NCI-H748 (cell line): Measurements from ENCODE around the gene IL21R.
"Not testable (repeated sequence)": the region's sequence is repeated elsewhere in the genome, so short reads cannot be mapped to it uniquely, and the experiment has no call there.

ENCODE experiments used
- DNase-seq: peaks from one replicate; lab custom pipeline; 2025; ENCODE audit not compliant: unreplicated experiment; lab: John Stamatoyannopoulos, UW

IL21R gene

DNA sequence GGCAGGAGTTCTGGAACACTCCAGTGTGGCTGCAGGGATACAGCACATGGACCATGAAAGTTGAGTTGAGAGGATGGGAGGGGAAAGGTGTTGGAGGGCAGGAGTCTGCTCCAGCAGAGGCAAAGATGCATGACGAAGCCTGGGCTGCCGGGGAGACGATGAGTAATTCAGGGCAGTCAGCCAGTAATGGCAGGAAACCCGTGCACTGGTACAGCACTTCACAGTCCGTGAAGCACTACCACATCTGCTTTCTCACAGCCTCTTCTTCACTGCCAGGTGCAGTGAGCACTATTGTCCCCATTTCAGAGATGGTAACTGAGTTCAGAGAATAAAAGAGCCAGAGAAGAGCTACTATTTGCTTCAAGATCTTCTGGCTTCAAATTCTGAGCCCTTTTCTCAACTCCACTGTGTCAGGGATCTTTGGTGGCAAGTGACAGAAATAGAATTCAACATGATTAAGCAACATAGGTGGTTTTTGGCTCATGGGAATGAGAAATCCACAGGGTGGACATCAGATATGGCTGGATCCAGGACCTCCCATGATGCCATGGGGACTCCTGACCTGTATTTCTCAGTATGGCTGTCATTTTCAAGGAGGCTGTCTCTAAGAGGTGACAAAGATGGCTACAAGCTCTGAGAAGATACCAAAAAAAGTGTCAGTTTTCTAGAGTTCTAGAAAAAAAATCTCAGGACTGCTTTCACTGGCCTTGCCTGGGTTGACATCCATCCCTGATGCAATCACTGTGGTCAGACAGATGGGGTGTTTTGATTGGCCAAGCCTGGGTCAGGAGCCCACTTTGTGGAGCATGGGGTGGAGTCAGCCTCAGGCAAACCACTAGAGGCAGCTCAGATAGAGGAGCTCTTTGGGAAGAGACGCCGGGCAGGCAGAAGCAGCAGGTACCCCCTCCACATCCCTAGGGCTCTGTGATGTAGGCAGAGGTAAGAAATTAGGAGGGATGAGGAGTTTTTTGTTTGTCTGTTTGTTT lies 24.7 kb downstream of the IL21R start:
- peak; percentile 1 for DNase-seq

GRCh38 chr16:27427538-27427937 lies 25.6 kb downstream of the IL21R start:
- DNase-seq, result no peak

GRCh38 chr16:27428026-27428785 lies 26.2 kb downstream of the IL21R start:
- DNase-seq, result no peak

GRCh38 chr16:27429330-27429871 lies 27.4 kb downstream of the IL21R start:
- DNase-seq, result no peak

DNA sequence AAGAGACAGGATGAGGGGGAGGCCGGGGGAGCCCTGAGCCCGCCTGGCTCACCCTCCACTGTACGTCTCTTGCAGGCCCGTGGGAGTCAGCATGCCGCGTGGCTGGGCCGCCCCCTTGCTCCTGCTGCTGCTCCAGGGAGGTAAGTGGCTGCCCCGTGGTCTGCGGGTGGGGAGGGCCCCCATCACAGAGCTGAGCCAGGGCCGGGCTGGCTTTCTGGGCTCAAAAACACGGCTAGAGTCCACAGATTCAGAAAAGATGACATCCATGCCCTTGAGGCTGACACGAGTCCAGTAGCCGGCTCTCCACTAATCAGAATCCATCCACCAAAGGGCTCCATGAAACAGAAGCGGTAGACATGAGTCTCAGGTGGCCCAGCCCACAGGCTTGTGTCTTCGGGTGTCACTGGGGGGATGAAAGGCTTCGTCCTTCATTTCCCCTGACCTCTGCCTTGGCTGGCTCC lies 28.0 kb downstream of the IL21R start:
- DNase-seq, result no peak

DNA sequence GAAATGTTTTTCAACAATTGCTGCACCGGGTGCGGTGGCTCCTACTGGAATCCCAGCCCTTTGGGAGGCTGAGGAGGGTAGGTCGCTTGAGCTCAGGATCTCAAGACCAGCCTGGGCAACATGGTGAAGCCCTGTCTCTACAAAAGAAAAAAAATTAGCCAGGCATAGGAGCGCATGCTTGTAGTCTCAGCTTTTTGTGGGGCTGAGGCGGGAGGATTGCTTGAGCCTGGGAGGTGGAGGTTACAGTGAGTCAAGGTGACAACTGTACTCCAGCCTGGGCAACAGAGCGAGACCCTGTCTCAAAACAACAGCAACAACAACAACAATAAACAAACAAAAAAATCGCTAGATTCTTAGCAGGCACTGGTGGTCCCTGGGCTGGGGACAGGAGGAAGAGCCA lies 28.5 kb downstream of the IL21R start:
- no peak for DNase-seq

- DNase-seq, result no peak
Measured at GRCh38 chr16:27430923-27431484, 29.0 kb downstream of the IL21R start.

DNA sequence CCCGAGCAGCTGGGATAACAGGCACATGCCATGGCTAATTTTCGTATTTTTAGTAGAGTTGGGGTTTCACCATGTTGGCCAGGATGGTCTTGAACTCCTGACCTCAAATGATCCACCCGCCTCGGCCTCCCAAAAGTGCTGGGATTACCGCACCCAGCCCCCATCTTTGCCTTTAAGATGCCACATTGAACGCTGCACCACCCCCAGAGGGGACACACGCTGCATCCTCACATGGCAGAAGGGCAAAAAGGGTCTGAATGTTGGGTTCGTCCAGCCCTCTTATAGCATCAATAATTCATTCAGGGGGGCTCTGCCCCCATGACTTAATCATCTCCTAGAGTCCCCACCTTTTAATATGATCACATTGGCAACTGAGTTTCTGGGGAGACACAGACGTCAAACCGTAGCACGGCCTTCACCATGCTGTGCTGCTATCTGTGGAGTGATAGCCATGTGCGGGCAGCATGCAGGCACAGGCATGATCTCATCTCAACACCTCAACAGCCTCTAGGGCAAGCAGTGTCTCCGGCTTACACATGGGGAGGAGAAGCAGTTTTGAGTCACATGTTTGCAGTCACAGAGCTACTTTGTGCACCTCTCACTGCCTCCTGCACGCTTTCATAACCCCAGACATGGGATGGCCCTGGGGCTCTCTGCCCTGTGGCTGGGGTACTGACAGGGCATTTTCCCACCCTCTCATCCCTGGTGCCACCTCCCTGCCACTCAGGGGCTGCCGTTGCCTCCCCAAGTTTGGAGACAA lies 30.0 kb downstream of the IL21R start:
- no peak for DNase-seq

DNA sequence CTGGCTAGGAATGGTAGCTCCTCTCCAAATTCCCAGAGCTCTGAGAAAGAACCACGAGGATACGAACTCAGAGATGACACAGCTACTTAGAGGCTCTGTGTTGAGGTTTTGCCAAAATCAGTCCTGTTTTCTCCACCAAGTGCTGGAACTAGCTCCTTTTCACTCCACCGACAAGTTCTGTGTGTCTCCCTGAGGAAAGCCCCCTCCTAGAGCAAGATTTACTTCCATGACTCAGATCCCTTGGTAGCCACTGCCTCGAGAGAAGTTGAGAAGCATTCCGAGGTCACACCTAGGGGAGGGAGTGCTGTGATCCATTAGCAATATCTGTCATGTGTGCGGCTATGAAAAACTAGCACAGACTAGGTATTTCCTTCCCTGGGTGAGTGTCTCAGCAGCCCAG lies 30.6 kb downstream of the IL21R start:
- no peak for DNase-seq

DNA sequence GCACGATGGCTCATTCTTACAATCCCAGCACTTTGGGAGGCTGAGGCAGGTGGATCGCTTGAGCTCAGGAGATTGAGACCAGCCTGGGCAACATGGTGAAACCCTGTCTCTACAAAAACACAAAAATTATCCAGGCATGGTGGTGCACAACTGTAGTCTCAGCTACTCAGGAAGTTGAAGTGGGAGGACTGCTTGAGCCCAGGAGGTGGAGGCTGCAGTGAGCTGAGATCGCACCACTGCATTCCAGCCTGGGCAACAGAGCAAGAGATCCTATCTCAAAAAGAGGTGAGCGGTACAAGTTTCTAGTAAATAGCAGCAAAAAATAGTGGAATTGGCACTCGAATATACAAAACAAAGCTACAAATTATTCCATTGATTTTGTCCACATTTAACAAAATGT lies 31.2 kb downstream of the IL21R start:
- DNase-seq, result not testable (repeated sequence)

DNA sequence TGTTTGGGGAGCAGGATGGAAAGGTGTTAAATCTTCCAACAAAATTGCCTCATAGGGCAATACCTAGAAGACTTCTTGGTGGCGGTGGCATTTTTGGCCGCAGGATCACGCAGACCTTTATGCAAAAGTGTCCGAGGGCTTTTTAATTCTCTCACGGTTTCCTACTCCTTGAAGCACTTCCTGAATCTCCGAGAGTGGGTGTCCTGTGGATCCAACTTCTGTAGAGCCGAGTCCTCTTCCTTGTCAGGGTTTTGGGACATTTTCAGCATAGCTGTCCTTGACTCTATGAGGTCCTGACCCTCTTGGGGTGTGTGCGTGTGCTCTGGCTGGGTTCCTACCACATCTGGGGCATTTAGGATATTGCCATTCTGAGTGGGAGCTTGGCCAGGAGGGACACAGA lies 31.7 kb downstream of the IL21R start:
- no peak for DNase-seq

GRCh38 chr16:27434141-27435051 lies 32.4 kb downstream of the IL21R start:
- DNase-seq, result no peak

DNA sequence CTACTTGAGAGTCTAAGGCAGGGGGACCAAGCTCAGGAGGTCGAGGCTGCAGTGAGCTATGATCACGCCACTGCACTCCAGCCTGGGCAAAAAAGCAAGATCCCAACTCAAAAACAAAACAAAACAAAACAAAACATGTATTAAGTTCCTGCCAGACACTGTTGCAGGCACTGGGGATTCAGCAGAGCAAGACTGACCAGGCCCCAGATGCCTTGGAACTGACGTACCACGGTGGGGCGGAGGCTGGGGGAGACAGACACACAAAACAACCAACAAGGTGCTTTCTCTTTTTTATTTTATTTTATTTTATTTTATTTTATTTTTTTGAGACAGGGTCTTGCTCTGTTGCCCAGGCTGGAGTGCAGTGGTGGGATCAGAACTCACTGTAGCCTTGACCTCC lies 33.2 kb downstream of the IL21R start:
- DNase-seq, result not testable (repeated sequence)

DNA sequence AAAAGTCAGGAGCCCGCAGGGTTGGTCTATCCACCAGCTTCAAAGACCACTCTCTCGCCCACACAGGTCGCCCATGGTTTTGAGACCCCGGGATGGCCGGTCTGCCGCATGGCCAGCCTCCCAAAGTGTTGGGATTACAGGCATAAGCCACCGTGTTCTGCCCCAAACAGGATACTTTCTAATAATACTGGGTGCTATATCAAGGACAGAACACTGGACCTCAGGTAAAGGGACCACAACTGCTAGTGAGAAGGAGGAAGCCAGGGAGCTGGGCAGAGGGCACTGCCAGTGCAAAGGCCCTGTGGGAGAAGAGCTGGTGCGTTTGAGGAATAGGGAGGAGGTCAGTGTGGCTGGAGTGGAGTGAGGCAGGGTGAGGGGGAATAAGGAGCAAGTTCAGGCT lies 34.1 kb downstream of the IL21R start:
- DNase-seq, result no peak

DNA sequence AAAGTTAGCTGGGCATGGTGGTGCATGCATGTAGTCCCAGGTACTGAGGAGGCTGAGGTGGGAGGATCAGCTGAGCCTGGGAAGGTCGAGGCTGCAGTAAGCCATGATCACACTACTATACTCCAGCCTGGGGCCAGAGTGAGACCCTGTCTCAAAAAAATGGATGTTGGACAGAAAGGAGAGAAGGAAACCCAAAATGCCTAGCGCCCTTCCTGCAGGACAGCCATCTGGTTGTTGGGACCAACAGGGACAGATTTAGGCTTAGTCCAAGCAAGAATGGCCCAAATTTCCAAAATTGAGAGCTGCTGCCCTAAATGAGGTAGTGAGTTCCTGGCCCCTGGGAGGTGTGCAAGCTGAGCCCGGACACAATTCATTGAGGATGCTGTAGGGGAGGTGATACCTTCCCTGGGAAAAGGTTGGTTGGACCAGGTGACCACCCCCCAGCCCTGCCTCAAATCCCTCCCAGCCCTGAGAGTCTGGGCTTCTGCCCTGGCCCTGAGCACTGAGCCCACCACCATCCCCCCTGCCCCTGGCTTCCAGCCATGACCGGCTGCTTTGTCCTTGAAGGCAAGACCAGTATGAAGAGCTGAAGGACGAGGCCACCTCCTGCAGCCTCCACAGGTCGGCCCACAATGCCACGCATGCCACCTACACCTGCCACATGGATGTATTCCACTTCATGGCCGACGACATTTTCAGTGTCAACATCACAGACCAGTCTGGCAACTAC lies 35.1 kb downstream of the IL21R start:
- DNase-seq, result no peak

DNA sequence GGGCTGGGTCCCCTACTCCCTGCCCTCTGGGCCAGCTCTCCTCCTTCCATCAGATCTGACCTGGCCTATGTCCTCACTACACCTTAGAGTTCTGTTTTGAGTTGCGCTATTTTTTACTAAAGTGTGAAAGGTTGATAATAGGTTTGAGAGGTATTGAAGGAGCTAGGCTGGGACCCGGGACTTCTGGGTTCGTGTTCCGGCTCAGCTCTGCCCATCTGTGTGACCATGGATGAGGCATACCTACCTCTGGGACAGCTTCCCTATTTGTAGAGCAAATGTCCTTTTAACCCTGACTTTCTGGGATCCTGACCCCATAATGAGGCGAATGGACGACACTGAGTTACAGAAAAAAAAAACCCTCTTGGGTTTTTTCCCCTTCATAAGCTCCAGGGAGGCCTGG lies 36.0 kb downstream of the IL21R start:
- DNase-seq, result no peak

GRCh38 chr16:27439271-27440018 lies 37.5 kb downstream of the IL21R start:
- DNase-seq, result no peak

- DNase-seq, result no peak
Measured at GRCh38 chr16:27441276-27441675, 39.3 kb downstream of the IL21R start.
